B cell (primary cell): ENCODE data around the gene GPX3. TPM values are rescaled to one million over a fixed set of nuclear protein-coding genes. Genes with fewer than 3 reads are reported as not detected.

ENCODE experiments used
- ATAC-seq: fragments of 200-7000 bp; cut with Tn5 transposase; one replicate; pipeline ENCODE4 v1.10.0; 2021; ENCODE audit warnings: low read depth, mild to moderate bottlenecking, moderate number of reproducible peaks, moderate library complexity
- CTCF ChIA-PET: fragments of 350-600 bp; sonication (Branson Sonifier 250); formaldehyde crosslinking; loops from one replicate; lab custom pipeline; 2021; ENCODE audit warnings: antibody characterized with exemption, inconsistent platforms; lab: Charles Lee
- POLR2A ChIA-PET: fragments of 350-600 bp; sonication (Branson Sonifier 250); formaldehyde crosslinking; loops from one replicate; lab custom pipeline; 2021; ENCODE audit warnings: antibody characterized with exemption; lab: Charles Lee
- DNase-seq: peaks from one replicate; pipeline ENCODE4 v3.0.0; 2013
- H2AFZ ChIP-seq: 2 replicates; pipeline ENCODE4 v1.6.1; 2012; ENCODE audit warnings: mild to moderate bottlenecking, low read depth, low read length; ENCODE audit not compliant: insufficient read depth, poor library complexity, severe bottlenecking
- H3K27ac ChIP-seq, 2 donors: 1 replicate in 1 of 2; 2 replicates in 1 of 2; pipeline ENCODE4 v1.5.1; 2012 to 2013; ENCODE audit warnings: low read length in 2 of 2, mild to moderate bottlenecking in 2 of 2, moderate library complexity in 1 of 2
- H3K27me3 ChIP-seq, 4 experiments: fragments of 200-600 bp in 1 of 4; sonication (generic) in 1 of 4; replicated peaks in 1 of 4; 1 replicate in 2 of 4; 2 replicates in 2 of 4; pipeline versions ENCODE4 v1.6.1 to v1.7.0; 2013 to 2016; ENCODE audit warnings: low read length in 3 of 4, mild to moderate bottlenecking in 2 of 4, mixed read lengths in 1 of 4, moderate library complexity in 1 of 4; ENCODE audit not compliant: insufficient read depth in 4 of 4, control insufficient read depth in 3 of 4; ENCODE audit errors: control extremely low read depth in 1 of 4
- H3K36me3 ChIP-seq, 2 experiments: replicated peaks in 1 of 2; 1 replicate in 1 of 2; 2 replicates in 1 of 2; pipeline versions ENCODE4 v1.6.1 to v1.7.1; 2013; ENCODE audit warnings: low read length in 1 of 2; ENCODE audit not compliant: insufficient read depth in 2 of 2, control insufficient read depth in 1 of 2; ENCODE audit errors: control extremely low read depth in 1 of 2, extremely low read depth in 1 of 2
- H3K4me1 ChIP-seq, 2 donors: fragments of 200-600 bp in 1 of 2; sonication (generic) in 1 of 2; 1 replicate in 1 of 2; 2 replicates in 1 of 2; pipeline versions ENCODE4 v1.5.1 to v1.6.1; 2013 to 2017; ENCODE audit warnings: low read length in 2 of 2; ENCODE audit not compliant: control insufficient read depth in 2 of 2, insufficient read depth in 2 of 2
- H3K4me2 ChIP-seq: replicated peaks from 2 replicates; pipeline ENCODE3; 2012; ENCODE audit warnings: mild to moderate bottlenecking, low read depth, low read length; ENCODE audit not compliant: poor library complexity, severe bottlenecking
- H3K4me3 ChIP-seq, 5 experiments: fragments of 200-600 bp in 1 of 5; sonication (generic) in 1 of 5; 1 replicate in 3 of 5; 2 replicates in 2 of 5; pipeline versions ENCODE4 v1.5.1 to v1.7.0; 2011 to 2016; ENCODE audit warnings: low read length in 4 of 5, mild to moderate bottlenecking in 4 of 5, low read depth in 2 of 5, control low read depth in 1 of 5, moderate library complexity in 1 of 5; ENCODE audit not compliant: insufficient read depth in 1 of 5; ENCODE audit errors: control extremely low read depth in 1 of 5, extremely low read depth in 1 of 5
- H3K79me2 ChIP-seq: fragments of 200-600 bp; sonication (generic); one replicate; pipeline ENCODE4 v1.6.0; 2016; ENCODE audit warnings: low read length; ENCODE audit not compliant: control insufficient read depth, insufficient read depth
- H3K9ac ChIP-seq: fragments of 200-600 bp; sonication (generic); 2 replicates; pipeline ENCODE4 v1.6.1; 2017; ENCODE audit warnings: mild to moderate bottlenecking, low read length, moderate library complexity
- H3K9me3 ChIP-seq, 3 donors: one replicate each; pipeline versions ENCODE4 v1.6.1 to v1.7.1; 2013; ENCODE audit warnings: low read length in 2 of 3; ENCODE audit not compliant: control insufficient read depth in 2 of 3, insufficient read depth in 1 of 3; ENCODE audit errors: control extremely low read depth in 1 of 3
- H4K20me1 ChIP-seq: 2 replicates; pipeline ENCODE4 v1.6.0; 2012; ENCODE audit warnings: mild to moderate bottlenecking, low read length; ENCODE audit not compliant: insufficient read depth, control insufficient read depth, poor library complexity, severe bottlenecking
- H3K27ac Mint-ChIP-seq: one replicate; pipeline ENCODE4 v1.8.0; 2021; ENCODE audit warnings: mixed read lengths
- H3K27me3 Mint-ChIP-seq: one replicate; pipeline ENCODE4 v1.8.0; 2021; ENCODE audit warnings: mixed read lengths
- H3K4me1 Mint-ChIP-seq: one replicate; pipeline ENCODE4 v1.8.0; 2021; ENCODE audit warnings: mixed read lengths
- H3K4me3 Mint-ChIP-seq: one replicate; pipeline ENCODE4 v1.8.0; 2021; ENCODE audit warnings: mixed read lengths
- H3K9me3 Mint-ChIP-seq: one replicate; pipeline ENCODE4 v1.8.0; 2022; ENCODE audit warnings: mixed read lengths; ENCODE audit not compliant: insufficient read depth
- CTCF ChIP-seq: fragments of 200-600 bp; IDR thresholded peaks from one replicate; pipeline ENCODE4 v1.8.0; 2022; ENCODE audit warnings: antibody characterized with exemption, mild to moderate bottlenecking
- EZH2 ChIP-seq: IDR thresholded peaks from 2 replicates; pipeline ENCODE4 v1.6.1; 2012; ENCODE audit warnings: borderline replicate concordance, low read depth, mild to moderate bottlenecking, moderate library complexity, low read length; ENCODE audit not compliant: insufficient read depth, poor library complexity, severe bottlenecking
- WGBS: methylation state at CpG from one replicate; pipeline ENCODE4 v1.1.5; 2013; ENCODE audit warnings: missing lambda C conversion rate; ENCODE audit not compliant: insufficient coverage; 5-methylcytosine and 5-hydroxymethylcytosine counted together
- intact Hi-C: fragments of 100-400 bp; cut with micrococcal nuclease; formaldehyde crosslinking; loops from one replicate; pipeline ENCODE4 v1.10.0; 2022
- polyA plus RNA-seq: library from polyadenylated mRNA; depleted of rRNA; stranded (reverse); fragments of >200 nt; gene quantifications from 2 replicates; pipeline ENCODE4 v1.2.3, GENCODE V29; 2012
- total RNA-seq, 2 donors: library from RNA; stranded (reverse); fragments of 120-200 nt in 1 of 2; gene quantifications; 1 replicate in 1 of 2; 2 replicates in 1 of 2; pipeline versions ENCODE4 v1.2.3 to v1.2.4, GENCODE V29; 2013 to 2022

The GPX3 gene
- total and polyA plus RNA-seq, 2 donors (not counting 1 experiment from before 2014, with no cell fraction given), result not detected

DNA sequence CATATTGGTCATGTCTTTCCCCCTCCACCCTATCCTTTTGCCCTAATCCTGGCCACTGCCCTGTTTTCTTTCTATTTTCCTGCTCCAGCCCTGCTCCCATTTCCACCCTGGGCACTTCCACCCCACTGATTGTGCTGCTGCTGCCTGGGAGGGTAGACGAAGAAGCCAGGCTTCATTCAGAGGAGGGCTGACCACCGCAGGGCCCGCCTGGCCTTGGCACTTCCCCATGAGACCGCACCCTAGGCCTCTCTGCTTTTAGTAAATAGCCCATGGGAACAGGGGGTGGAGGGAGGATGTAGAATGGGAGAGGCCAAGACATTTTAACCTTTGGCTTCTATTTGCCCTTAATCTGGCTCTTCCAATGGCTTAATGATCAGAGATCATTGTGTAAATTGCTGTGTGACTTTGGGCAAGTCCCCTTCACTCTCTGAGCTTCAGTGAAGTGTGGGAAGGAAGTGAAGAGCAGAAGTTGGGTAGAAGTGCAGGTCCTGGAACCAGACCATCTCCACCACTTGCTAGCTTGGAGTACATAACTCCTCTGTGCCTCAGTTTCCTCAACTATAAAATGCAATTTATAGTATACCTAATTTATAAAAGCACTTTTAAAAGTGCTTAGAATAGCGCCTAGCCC is 13.6 kb upstream of the GPX3 start:
- Mint-ChIP-seq H3K27ac (no peak overlapping the region), H3K4me1 (no peaks in the 10 kb centered on the region), H3K27me3 (peaks cover 19% of the 10 kb centered on the region), H3K9me3 (no peaks in the 10 kb centered on the region), H3K4me3 (no peak overlapping the region)
- H3K4me3 ChIP-seq, result no peak overlapping the region
- POLR2A ChIA-PET, result no interaction called here
- CTCF ChIA-PET, result interaction anchor here (0.8 kb wide), 2 partner anchors 15 to 109 kb away, joined by 3 read pairs; no protein-coding TSS in a partner anchor
- H2AFZ ChIP-seq, result no peak overlapping the region
- TF ChIP-seq EZH2, result no peak
- TF ChIP-seq CTCF, result no peak
- H3K4me1 ChIP-seq, result no peaks in the 10 kb centered on the region
- no peaks in the 10 kb centered on the region for H3K9me3 ChIP-seq
- no peaks in the 10 kb centered on the region for H3K36me3 ChIP-seq
- no peak overlapping the region for H3K9ac ChIP-seq
- intact Hi-C loops, result no loop called here
- ATAC-seq (no peak), DNase-seq (no peak)
- H3K4me2 ChIP-seq, result no peak overlapping the region
- no peaks in the 10 kb centered on the region for H3K79me2 ChIP-seq
- WGBS, result 80% methylated on average over 3 of the region's 5 CpGs
- peaks cover 0 to 7% (median 1%) of the 10 kb centered on the region in 4 experiments for H3K27me3 ChIP-seq
- no peak overlapping the region for H3K27ac ChIP-seq
- no peaks in the 10 kb centered on the region for H4K20me1 ChIP-seq

DNA sequence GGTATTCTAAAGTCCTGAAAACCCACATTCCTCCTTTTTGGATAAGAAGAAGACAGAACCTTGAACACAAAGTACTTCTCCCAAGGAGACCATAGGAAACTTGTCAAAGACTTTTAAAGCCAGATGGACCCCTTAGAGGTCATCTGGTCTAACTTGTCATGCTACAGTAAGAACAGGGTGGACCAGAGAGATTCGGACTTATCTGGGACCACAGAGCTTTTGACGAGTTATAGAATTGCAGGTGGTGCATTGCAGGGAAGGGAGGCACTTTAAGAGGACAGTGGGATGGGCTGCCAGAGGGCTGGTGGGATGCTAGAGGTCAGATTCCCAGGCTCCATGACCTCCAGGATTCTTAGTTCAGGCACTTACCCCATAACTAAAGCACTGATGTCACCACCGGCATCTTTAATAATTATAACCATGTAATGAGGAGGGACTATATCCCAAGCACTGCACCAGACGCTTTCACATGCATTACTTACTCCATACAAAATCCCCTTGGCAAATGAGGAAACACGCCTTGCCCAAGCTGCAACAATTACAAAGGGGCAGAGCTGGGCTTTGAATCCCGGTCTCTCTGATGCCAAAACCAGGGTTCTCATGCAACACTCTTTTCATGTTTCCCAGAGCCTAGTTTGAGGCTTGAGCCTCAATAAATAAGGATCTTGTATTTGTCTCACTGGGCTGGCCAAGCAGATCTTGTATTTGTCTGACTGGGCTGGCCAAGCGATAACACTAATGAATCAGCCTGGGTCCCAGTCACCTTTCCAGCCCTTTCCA is 12.8 kb upstream of the GPX3 start:
- WGBS, result 97% methylated on average over 5 of the region's 7 CpGs
- no peaks in the 10 kb centered on the region for H3K36me3 ChIP-seq
- no peak overlapping the region for H3K4me3 ChIP-seq
- no peak overlapping the region for H2AFZ ChIP-seq
- CTCF ChIA-PET, result interaction anchor here (0.8 kb wide), 2 partner anchors 14 to 108 kb away, joined by 3 read pairs; no protein-coding TSS in a partner anchor
- Mint-ChIP-seq H3K9me3 (no peaks in the 10 kb centered on the region), H3K27me3 (peaks cover 18% of the 10 kb centered on the region), H3K4me3 (no peak overlapping the region), H3K27ac (no peak overlapping the region), H3K4me1 (no peaks in the 10 kb centered on the region)
- no peaks in the 10 kb centered on the region for H3K79me2 ChIP-seq
- H3K9ac ChIP-seq, result no peak overlapping the region
- TF ChIP-seq CTCF (no peak), EZH2 (no peak)
- H3K27ac ChIP-seq, result no peak overlapping the region
- DNase-seq (no peak), ATAC-seq (no peak)
- intact Hi-C loops, result no loop called here
- no peaks in the 10 kb centered on the region for H3K9me3 ChIP-seq
- H4K20me1 ChIP-seq, result no peaks in the 10 kb centered on the region
- H3K4me2 ChIP-seq, result no peak overlapping the region
- POLR2A ChIA-PET, result no interaction called here
- no peaks in the 10 kb centered on the region for H3K4me1 ChIP-seq
- H3K27me3 ChIP-seq, result peaks cover 0 to 7% (median 1%) of the 10 kb centered on the region in 4 experiments
